SU-DHL-6 (cell line): ENCODE data around the gene HSDL2.
"Not testable (repeated sequence)": the region's sequence is repeated elsewhere in the genome, so short reads cannot be mapped to it uniquely, and the experiment has no call there.

Source experiments
- H2AFZ ChIP-seq: fragments of 200-600 bp; sonication (generic); 2 replicates; pipeline ENCODE4 v1.6.1; 2014; ENCODE audit warnings: low read depth, mild to moderate bottlenecking, moderate library complexity, mixed read lengths, antibody characterized with exemption, low read length; ENCODE audit not compliant: severe bottlenecking
- H3F3A ChIP-seq: fragments of 200-600 bp; shearing (Covaris generic); 2 replicates; pipeline ENCODE4 v1.6.0; 2016; ENCODE audit warnings: antibody characterized with exemption, mild to moderate bottlenecking; ENCODE audit not compliant: insufficient read depth
- H3K27ac ChIP-seq: fragments of 200-600 bp; sonication (generic); 2 replicates; pipeline ENCODE4 v1.5.1; 2016; ENCODE audit warnings: low read depth, mild to moderate bottlenecking, low read length, moderate library complexity, mixed read lengths
- H3K27me3 ChIP-seq: fragments of 200-600 bp; sonication (generic), shearing (Covaris generic); 2 replicates; pipeline ENCODE4 v1.6.0; 2014; ENCODE audit warnings: mild to moderate bottlenecking, low read length
- H3K36me3 ChIP-seq: fragments of 200-600 bp; sonication (generic); 2 replicates; pipeline ENCODE4 v1.6.1; 2014; ENCODE audit warnings: mild to moderate bottlenecking, low read length, mixed read lengths
- H3K4me2 ChIP-seq: fragments of 300-600, 200-600 bp; shearing (Covaris generic), sonication (generic); 2 replicates; pipeline ENCODE4 v1.6.0; 2014; ENCODE audit warnings: low read length, low read depth, mild to moderate bottlenecking; ENCODE audit not compliant: poor library complexity, severe bottlenecking
- H3K4me3 ChIP-seq: fragments of 200-600 bp; sonication (generic); 2 replicates; pipeline ENCODE4 v1.5.1; 2014; ENCODE audit warnings: antibody characterized with exemption, low read length, mild to moderate bottlenecking, mixed read lengths; ENCODE audit not compliant: insufficient read depth, poor library complexity, severe bottlenecking
- H3K79me2 ChIP-seq: fragments of 200-600 bp; sonication (generic); 2 replicates; pipeline ENCODE4 v1.6.1; 2014; ENCODE audit warnings: mild to moderate bottlenecking, low read length, moderate library complexity; ENCODE audit not compliant: insufficient read depth
- H3K9ac ChIP-seq: fragments of 200-600 bp; sonication (generic); 2 replicates; pipeline ENCODE4 v1.7.0; 2014; ENCODE audit warnings: mild to moderate bottlenecking, low read length
- H3K9me2 ChIP-seq: fragments of 200-600 bp; sonication (generic); replicated peaks from 2 replicates; pipeline ENCODE4 v1.6.1; 2014; ENCODE audit warnings: low read length; ENCODE audit not compliant: insufficient read depth
- H3K9me3 ChIP-seq: fragments of 200-600 bp; sonication (generic); 2 replicates; pipeline ENCODE4 v1.6.1; 2014; ENCODE audit warnings: low read length, mixed read lengths; ENCODE audit not compliant: insufficient read depth
- H4K20me1 ChIP-seq: fragments of 200-600 bp; sonication (generic); 2 replicates; pipeline ENCODE4 v1.6.1; 2014; ENCODE audit warnings: low read depth, mild to moderate bottlenecking, antibody characterized with exemption, low read length, moderate library complexity, mixed read lengths
- EZH2phosphoT487 ChIP-seq: fragments of 200-600 bp; sonication (generic), shearing (Covaris generic); conservative IDR thresholded peaks from 2 replicates; pipeline ENCODE4 v1.6.1; 2018; ENCODE audit warnings: mild to moderate bottlenecking, antibody characterized with exemption, low read length, moderate library complexity, mixed read lengths
- TF ChIP-seq, protein P1 (sequence below): fragments of 200-600 bp; sonication (generic); IDR thresholded peaks from one replicate; pipeline ENCODE4 v1.5.1; 2017; ENCODE audit warnings: antibody characterized with exemption, mild to moderate bottlenecking, low read length, moderate library complexity; ENCODE audit not compliant: insufficient read depth, poor library complexity, severe bottlenecking

Gene HSDL2

GRCh38 chr9:112505607-112506006, 125.7 kb downstream of the HSDL2 start:
- TF ChIP-seq EZH2phosphoT487, result no peak
- no peak overlapping the region for H3K27ac ChIP-seq
- no peaks in the 10 kb centered on the region for H3K9me2 ChIP-seq
- H2AFZ ChIP-seq, result no peak overlapping the region
- H3K27me3 ChIP-seq, result no peaks in the 10 kb centered on the region
- H4K20me1 ChIP-seq, result peaks cover 9% of the 10 kb centered on the region; the same call in 1 of the 2 replicates
- no peaks in the 10 kb centered on the region for H3F3A ChIP-seq
- H3K4me3 ChIP-seq, result no peak overlapping the region
- H3K4me2 ChIP-seq, result no peak overlapping the region
- H3K9me3 ChIP-seq, result no peaks in the 10 kb centered on the region
- H3K79me2 ChIP-seq, result peaks cover 83% of the 10 kb centered on the region
- no peaks in the 10 kb centered on the region for H3K36me3 ChIP-seq
- no peak overlapping the region for H3K9ac ChIP-seq

GRCh38 chr9:112506571-112506970, 126.7 kb downstream of the HSDL2 start:
- Histone ChIP-seq H3K79me2 (peaks cover 77% of the 10 kb centered on the region), H3K9ac (no peak overlapping the region)

DNA sequence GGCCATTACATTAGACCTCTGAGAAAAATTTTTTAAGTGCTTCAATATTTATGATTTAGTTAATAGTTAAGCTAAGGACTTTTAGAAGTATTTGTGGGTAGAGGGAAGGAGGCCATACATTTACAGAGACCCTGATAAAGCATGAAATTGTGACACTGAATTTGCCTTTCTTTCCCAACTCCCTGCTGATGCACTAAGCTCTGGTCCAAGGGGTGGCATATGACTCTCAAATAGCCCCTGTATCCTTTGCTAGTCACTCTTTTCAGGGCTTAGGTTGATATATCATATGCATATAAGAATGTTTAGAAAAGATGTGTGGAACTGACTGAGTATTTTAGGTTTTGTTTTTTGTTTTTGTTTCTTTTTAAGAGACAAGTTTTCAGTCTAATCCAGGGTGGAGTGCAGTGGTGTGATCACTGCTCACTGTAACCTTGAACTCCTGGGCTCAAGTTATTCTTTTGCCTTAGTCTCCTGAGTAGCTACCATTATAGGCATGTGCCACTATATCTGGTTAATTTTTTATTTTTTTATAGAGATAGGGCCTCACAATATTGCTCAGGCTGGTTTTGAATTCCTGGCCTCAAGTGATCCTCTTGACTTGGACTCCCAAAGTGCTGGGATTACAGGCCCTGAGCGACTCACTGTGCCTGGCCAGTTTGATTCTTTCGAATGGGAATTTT, 127.2 kb downstream of the HSDL2 start:
- TF ChIP-seq EZH2phosphoT487, result no peak
- TF ChIP-seq, protein P1, sequence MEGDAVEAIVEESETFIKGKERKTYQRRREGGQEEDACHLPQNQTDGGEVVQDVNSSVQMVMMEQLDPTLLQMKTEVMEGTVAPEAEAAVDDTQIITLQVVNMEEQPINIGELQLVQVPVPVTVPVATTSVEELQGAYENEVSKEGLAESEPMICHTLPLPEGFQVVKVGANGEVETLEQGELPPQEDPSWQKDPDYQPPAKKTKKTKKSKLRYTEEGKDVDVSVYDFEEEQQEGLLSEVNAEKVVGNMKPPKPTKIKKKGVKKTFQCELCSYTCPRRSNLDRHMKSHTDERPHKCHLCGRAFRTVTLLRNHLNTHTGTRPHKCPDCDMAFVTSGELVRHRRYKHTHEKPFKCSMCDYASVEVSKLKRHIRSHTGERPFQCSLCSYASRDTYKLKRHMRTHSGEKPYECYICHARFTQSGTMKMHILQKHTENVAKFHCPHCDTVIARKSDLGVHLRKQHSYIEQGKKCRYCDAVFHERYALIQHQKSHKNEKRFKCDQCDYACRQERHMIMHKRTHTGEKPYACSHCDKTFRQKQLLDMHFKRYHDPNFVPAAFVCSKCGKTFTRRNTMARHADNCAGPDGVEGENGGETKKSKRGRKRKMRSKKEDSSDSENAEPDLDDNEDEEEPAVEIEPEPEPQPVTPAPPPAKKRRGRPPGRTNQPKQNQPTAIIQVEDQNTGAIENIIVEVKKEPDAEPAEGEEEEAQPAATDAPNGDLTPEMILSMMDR, result no peak

More at GRCh38 chr9:112506571-112506970, 126.7 kb downstream of the HSDL2 start:
- Histone ChIP-seq H3K4me3 (no peak overlapping the region), H3K36me3 (no peaks in the 10 kb centered on the region), H3K27me3 (no peaks in the 10 kb centered on the region), H4K20me1 (peaks cover 8% of the 10 kb centered on the region; the same call in 1 of the 2 replicates), H3F3A (no peaks in the 10 kb centered on the region), H3K9me3 (no peaks in the 10 kb centered on the region), H3K27ac (no peak overlapping the region), H2AFZ (no peak overlapping the region), H3K9me2 (no peaks in the 10 kb centered on the region), H3K4me2 (no peak overlapping the region)
- TF ChIP-seq EZH2phosphoT487, result no peak
- TF ChIP-seq, protein P1, result no peak

GRCh38 chr9:112508377-112508776, 128.5 kb downstream of the HSDL2 start:
- Histone ChIP-seq H3F3A (no peaks in the 10 kb centered on the region), H3K4me3 (no peak overlapping the region), H3K27me3 (no peaks in the 10 kb centered on the region), H3K27ac (no peak overlapping the region), H3K4me2 (no peak overlapping the region), H4K20me1 (peaks cover 11% of the 10 kb centered on the region; the same call in 1 of the 2 replicates), H3K36me3 (no peaks in the 10 kb centered on the region), H3K79me2 (peaks cover 68% of the 10 kb centered on the region), H3K9me3 (no peaks in the 10 kb centered on the region), H2AFZ (no peak overlapping the region), H3K9me2 (no peaks in the 10 kb centered on the region), H3K9ac (no peak overlapping the region)
- no peak for TF ChIP-seq EZH2phosphoT487
- TF ChIP-seq, protein P1, result no peak

More for the DNA sequence above, 127.2 kb downstream of the HSDL2 start:
- H3K4me2 ChIP-seq, result no peak overlapping the region
- H4K20me1 ChIP-seq, result peaks cover 11% of the 10 kb centered on the region; the same call in 1 of the 2 replicates
- no peaks in the 10 kb centered on the region for H3K27me3 ChIP-seq
- H3K9me3 ChIP-seq, result no peaks in the 10 kb centered on the region
- no peak overlapping the region for H2AFZ ChIP-seq
- no peak overlapping the region for H3K27ac ChIP-seq
- H3F3A ChIP-seq, result no peaks in the 10 kb centered on the region
- H3K36me3 ChIP-seq, result no peaks in the 10 kb centered on the region
- H3K9ac ChIP-seq, result no peak overlapping the region
- no peaks in the 10 kb centered on the region for H3K9me2 ChIP-seq
- H3K4me3 ChIP-seq, result no peak overlapping the region
- H3K79me2 ChIP-seq, result peaks cover 77% of the 10 kb centered on the region

DNA sequence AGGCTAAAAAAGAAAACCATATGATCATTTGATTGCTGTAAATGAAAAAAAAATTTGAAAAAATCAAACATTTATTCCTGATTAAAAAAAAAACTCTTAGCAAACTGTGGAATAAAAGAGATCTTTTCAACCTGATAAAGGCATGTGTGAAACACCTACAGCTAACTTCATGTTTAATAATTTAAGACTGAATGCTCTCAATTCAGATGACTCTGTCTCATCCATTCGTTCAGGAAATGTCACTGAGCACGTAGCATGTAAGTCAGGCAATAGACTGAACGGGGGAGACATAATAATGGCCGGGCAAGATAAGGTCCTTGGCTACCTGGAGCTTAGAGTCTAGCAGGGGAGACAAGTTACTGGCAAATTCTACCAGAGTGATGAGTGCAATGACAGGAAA, 132.5 kb downstream of the HSDL2 start:
- H3K36me3 ChIP-seq, H3K27ac ChIP-seq, H3K4me3 ChIP-seq, H2AFZ ChIP-seq, H3F3A ChIP-seq, H3K9me3 ChIP-seq, H3K9me2 ChIP-seq, H3K27me3 ChIP-seq, H3K9ac ChIP-seq, H3K4me2 ChIP-seq: not testable (repeated sequence)
- H4K20me1 ChIP-seq, result peaks cover 11% of the 10 kb centered on the region; the same call in 1 of the 2 replicates
- peaks cover 38% of the 10 kb centered on the region for H3K79me2 ChIP-seq
